ENCODE measurements around the gene PTPN14.

PTPN14 gene

DNA sequence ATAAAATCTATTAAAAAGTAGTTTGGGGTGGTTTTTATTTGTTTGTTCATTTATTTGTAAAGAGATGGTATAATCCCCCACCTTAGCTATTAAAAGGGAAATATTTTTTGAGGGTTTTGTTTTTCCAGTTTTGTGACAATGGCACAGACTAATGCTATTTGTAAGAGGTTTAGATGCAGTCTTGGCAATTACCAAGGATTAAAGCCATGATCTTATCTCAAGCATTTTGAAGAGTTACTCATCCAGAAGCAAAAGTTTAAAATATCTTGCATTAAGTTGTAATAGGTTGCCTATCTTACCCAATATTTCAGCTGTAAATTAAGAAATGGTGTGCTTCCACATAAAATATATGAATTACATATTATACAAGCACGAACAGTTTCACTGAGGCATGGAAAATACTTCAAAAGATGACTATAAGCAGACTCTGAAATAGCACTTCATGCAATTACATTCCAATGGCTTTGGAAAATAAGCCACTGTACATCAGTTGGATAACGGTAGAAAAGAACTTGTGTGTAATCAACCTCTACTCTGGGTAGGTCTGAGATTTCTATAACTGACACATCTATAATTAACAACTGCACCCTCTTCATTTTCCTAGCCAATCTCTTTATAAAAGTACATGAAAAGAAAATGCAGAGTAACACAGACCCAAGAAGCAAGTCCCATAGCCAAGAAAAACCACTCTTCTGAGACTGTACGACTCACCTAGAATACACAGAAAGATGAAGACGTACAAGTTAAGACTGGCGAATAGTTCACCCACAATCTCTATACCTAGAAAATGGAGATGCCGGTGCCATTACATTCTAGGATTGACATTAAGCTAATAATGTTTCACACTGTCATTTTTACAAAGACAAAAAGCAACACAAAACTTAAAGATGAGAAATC is 95.2 kb downstream of the PTPN14 start:
- DNase-seq (ENCODE audit: low read depth in 1 of 2, low spot score in 1 of 2) = no peak

DNA sequence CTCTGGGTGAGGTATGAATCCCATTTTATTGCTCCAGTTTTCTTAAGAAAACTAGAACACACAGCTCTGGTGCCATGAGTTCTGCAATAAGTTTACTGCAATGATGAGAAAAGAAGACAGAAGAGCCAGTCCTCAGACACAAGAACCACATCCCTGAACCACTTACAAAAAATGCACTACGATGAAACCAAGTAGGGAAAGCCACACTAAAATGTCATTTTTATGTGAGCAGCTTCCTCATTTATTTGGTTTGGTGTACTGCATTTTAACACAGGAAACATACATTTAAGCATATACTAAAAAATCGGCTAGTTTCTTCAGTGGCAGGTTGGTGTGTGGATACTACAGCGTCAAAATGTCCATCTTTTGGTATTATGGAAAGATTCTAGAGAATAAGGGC is 95.9 kb downstream of the PTPN14 start:
- DNase-seq (ENCODE audit: low read depth in 1 of 2, low spot score in 1 of 2) = no peak

GRCh38 chr1:214454569-214455396 is 96.6 kb downstream of the PTPN14 start:
- no peak for DNase-seq (ENCODE audit: low read depth in 1 of 2, low spot score in 1 of 2)

- no peak for DNase-seq (ENCODE audit: low read depth in 1 of 2, low spot score in 1 of 2)
Measured at GRCh38 chr1:214453109-214453722, 98.2 kb downstream of the PTPN14 start.

GRCh38 chr1:214452152-214452784 is 99.1 kb downstream of the PTPN14 start:
- DNase-seq (ENCODE audit: low read depth in 1 of 2, low spot score in 1 of 2) = no peak

- no peak for DNase-seq (ENCODE audit: low read depth in 1 of 2, low spot score in 1 of 2)
Measured at GRCh38 chr1:214451596-214451995, 99.8 kb downstream of the PTPN14 start.

- no peak for DNase-seq (ENCODE audit: low read depth in 1 of 2, low spot score in 1 of 2)
Measured at GRCh38 chr1:214449371-214449770, 102.0 kb downstream of the PTPN14 start.

GRCh38 chr1:214448536-214448935 is 102.9 kb downstream of the PTPN14 start:
- no peak for DNase-seq (ENCODE audit: low read depth in 1 of 2, low spot score in 1 of 2)

- no peak for DNase-seq (ENCODE audit: low read depth in 1 of 2, low spot score in 1 of 2)
Measured at GRCh38 chr1:214447557-214447871, 103.9 kb downstream of the PTPN14 start.

GRCh38 chr1:214446772-214447556 is 104.4 kb downstream of the PTPN14 start:
- DNase-seq (ENCODE audit: low read depth in 1 of 2, low spot score in 1 of 2) = no peak

DNA sequence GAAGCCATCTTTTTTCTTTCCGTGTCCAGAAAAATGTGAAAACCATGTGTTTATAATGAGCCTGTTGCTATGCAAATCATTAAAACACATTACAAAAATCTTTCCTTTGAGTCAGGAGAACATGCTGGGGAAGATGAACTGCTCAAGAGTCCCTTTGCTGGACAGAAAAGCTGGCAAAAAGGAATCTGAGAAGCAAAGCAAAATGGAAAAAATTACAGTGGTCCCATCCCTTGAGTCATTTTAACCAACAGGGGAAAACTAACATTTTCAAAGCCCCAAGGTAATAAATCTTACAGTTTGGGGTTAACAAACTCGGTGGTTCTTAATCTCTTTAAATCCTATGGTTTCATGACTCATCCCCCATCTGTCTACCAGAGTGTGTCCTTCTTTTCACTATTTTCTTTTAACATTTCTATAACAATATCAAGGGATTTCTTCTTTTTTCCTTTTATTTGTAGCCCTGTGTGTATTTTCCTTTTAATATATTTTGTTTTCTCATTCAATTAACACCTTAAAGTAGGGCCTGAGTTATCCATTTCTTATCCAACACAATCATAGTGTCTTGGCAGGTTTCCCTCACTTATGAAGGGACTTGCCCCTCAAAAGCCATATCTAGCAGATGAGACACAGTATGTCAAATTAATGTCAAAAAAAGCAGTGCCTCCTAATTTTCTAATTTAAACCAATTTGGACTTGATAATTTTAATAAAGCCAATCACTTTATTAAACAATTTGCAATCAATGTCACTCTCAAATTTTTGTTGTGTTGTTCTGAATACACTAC is 105.4 kb downstream of the PTPN14 start:
- no peak for DNase-seq (ENCODE audit: low read depth in 1 of 2, low spot score in 1 of 2)

DNA sequence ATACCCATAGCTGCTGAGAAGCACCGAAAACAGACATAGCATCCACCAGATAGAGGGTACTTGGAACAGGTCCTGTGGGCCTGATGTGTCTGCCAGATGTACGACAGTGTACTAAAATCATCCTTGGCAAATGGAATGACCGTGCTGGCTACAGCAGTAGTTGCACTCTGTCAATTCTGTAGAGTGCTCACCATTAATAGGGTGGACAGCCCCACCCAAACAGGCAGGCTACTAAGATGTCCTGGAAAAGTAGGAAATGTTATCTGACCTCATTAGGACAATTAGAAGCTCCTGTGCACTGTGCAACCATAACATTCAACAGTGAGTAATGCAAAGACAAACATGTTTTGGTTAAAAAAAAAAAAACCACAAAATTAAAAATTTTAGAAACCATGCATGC is 106.2 kb downstream of the PTPN14 start:
- DNase-seq (ENCODE audit: low read depth in 1 of 2, low spot score in 1 of 2) = no peak

GRCh38 chr1:214444182-214444939 is 107.0 kb downstream of the PTPN14 start:
- DNase-seq (ENCODE audit: low read depth in 1 of 2, low spot score in 1 of 2) = no peak

DNA sequence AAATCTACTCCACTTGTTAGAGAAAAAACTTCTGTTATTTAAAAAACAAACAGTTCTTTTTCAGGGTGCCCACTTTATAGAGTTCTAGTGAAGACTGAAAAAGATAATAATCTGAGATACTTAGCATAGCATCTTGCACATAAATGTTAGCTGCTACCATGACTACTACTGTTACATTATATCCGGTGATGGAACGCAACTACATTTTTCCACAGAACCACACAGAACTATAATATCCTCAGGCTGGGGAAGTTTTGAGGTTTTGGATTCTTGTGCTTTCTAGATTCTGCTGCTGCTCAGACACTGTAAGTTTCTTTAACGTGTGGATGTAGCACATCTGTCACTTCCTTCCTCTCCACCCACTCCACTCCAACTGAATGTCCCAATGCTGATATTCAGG is 110.3 kb downstream of the PTPN14 start:
- no peak for DNase-seq (ENCODE audit: low read depth in 1 of 2, low spot score in 1 of 2)

DNA sequence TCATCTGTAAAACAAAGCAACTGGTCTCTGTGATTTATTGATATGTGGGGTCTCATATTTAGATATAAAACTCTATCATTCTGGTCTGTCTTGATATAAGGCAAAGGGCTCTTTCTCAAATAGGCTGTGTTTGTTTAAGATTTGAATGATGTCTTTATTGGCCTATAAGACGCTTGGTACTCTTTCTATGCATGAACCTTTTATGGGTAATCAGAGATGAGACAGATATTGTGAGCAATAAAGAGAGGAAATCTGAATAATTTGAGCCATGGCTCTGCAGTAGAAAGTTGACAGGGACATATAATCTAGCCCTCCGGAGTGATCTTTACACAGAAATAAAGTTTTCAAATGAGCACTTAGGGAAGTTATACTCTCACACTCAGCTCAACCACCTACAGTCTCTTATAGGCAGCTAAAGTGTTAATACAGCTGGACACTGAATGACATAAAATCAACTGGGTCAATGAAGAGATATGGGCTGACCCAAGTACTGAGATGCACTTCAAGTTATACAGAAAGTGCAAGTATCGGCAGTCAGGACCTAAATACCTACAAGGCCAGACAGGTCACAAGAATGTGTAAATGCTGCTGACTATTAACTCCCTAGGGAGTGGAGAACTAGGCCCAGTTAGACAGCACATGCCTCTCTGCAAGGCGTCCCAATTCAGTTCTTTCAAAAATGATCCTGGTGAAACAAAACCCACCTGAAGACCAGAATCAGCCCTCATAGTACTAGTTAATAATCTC is 111.0 kb downstream of the PTPN14 start:
- no peak for DNase-seq (ENCODE audit: low read depth in 1 of 2, low spot score in 1 of 2)

GRCh38 chr1:214439352-214440119 is 111.9 kb downstream of the PTPN14 start:
- DNase-seq (ENCODE audit: low read depth in 1 of 2, low spot score in 1 of 2) = no peak

DNA sequence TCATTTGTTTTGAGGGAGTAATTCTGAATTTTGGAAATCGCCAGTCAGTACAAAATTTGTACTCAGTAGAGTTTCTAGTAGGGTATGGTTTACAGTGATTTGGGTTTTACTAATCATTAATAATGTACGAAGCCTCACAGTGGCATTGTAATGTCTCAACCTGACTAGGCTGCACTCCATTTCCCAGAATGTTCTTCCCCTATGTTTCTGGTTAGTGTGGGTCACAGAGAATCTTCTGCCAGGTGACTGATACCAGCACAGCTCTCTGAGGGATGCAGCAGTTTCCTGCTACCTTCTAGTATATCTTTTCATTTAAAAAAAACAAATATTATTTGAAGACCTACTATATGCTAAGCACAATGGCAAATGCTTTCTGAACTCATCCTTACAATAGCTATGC is 112.9 kb downstream of the PTPN14 start:
- no peak for DNase-seq (ENCODE audit: low read depth in 1 of 2, low spot score in 1 of 2)

- DNase-seq (ENCODE audit: low read depth in 1 of 2, low spot score in 1 of 2) = no peak
Measured at GRCh38 chr1:214438075-214438474, 113.3 kb downstream of the PTPN14 start.

All from stimulated activated CD4-positive, alpha-beta T cell treated with anti-CD3 and anti-CD28 coated beads, Interleukin-15, amount 100 ng/mL, for 1 hour (primary cell).